Panc1 (cell line): ENCODE measurements around the gene JMJD1C. TPM values are rescaled to one million over a fixed set of nuclear protein-coding genes. Genes with fewer than 3 reads are reported as not detected.

Experiments
- ATAC-seq: fragments of 200-7000 bp; cut with Tn5 transposase; 2 replicates; pipeline ENCODE4 v1.9.1; 2020; ENCODE audit warnings: mild to moderate bottlenecking, moderate library complexity
- BruUV-seq: library from RNA; stranded (reverse); fragments of 400-500 nt; replicated peaks from 2 replicates; lab custom pipeline; 2021; lab: Mats Ljungman, UMichigan
- CTCF ChIA-PET: fragments of 300-600 bp; sonication (Branson Sonifier 250); formaldehyde crosslinking; loops from one replicate; lab custom pipeline; 2022; ENCODE audit warnings: antibody characterized with exemption; lab: Charles Lee
- POLR2A ChIA-PET: fragments of 300-600 bp; sonication (Branson Sonifier 250); formaldehyde crosslinking; loops from one replicate; lab custom pipeline; 2022; ENCODE audit warnings: antibody characterized with exemption; lab: Charles Lee
- DNase-seq: peaks from one replicate; pipeline ENCODE4 v3.0.0-alpha.2; 2010; ENCODE audit warnings: low read depth, low spot score
- H3K27ac ChIP-seq: 2 replicates; pipeline ENCODE4 v1.5.1; 2011; ENCODE audit warnings: mild to moderate bottlenecking, low read length, inconsistent platforms
- H3K27me3 ChIP-seq: fragments of 200-500 bp; sonication (Bioruptor generic); 2 replicates; pipeline ENCODE4 v1.6.0; 2014; ENCODE audit warnings: low read length, inconsistent platforms; ENCODE audit not compliant: control insufficient read depth, insufficient read depth
- H3K36me3 ChIP-seq: fragments of 200-500 bp; sonication (Bioruptor generic); 2 replicates; pipeline ENCODE4 v1.5.1; 2014; ENCODE audit warnings: inconsistent platforms, mild to moderate bottlenecking, low read length, moderate library complexity; ENCODE audit not compliant: control insufficient read depth, insufficient read depth
- H3K4me1 ChIP-seq: 2 replicates; pipeline ENCODE4 v1.5.1; 2011; ENCODE audit warnings: inconsistent platforms, mild to moderate bottlenecking, low read length, moderate library complexity; ENCODE audit not compliant: control insufficient read depth, insufficient read depth
- H3K4me3 ChIP-seq, 2 experiments: 2 replicates each; pipeline ENCODE4 v1.5.1; 2011 to 2012; ENCODE audit warnings: low read depth in 2 of 2, low read length in 2 of 2, mild to moderate bottlenecking in 2 of 2, inconsistent platforms in 1 of 2, moderate library complexity in 1 of 2
- H3K9me3 ChIP-seq: fragments of 200-500 bp; sonication (Bioruptor generic); 2 replicates; pipeline ENCODE4 v1.5.1; 2014; ENCODE audit warnings: low read depth, mild to moderate bottlenecking, inconsistent platforms, low read length, moderate library complexity; ENCODE audit not compliant: control insufficient read depth, insufficient read depth
- POLR2AphosphoS5 ChIP-seq: IDR thresholded peaks from 2 replicates; pipeline ENCODE4 v1.6.1; 2012; ENCODE audit warnings: mild to moderate bottlenecking, low read depth, low read length, moderate library complexity
- REST ChIP-seq, 2 experiments: IDR thresholded peaks; 2 replicates each; pipeline ENCODE4 v1.6.1; 2011 to 2012; ENCODE audit warnings: low read depth in 2 of 2, control low read depth in 1 of 2, low read length in 1 of 2, mild to moderate bottlenecking in 1 of 2, moderate library complexity in 1 of 2; ENCODE audit not compliant: insufficient read depth in 1 of 2
- SIN3A ChIP-seq: IDR thresholded peaks from 2 replicates; pipeline ENCODE4 v1.6.1; 2012; ENCODE audit warnings: low read depth, mild to moderate bottlenecking, low read length, moderate library complexity, borderline replicate concordance; ENCODE audit not compliant: insufficient read depth
- TCF7L2 ChIP-seq: IDR thresholded peaks from 2 replicates; pipeline ENCODE4 v1.6.1; 2011; ENCODE audit warnings: mild to moderate bottlenecking, low read depth, low read length, inconsistent platforms
- in situ Hi-C: cut with HindIII; loops from 2 replicates; pipeline ENCODE4 v1.10.0; 2016; ENCODE audit warnings: low sequenced_read_pairs, low pct_unique_long_range_greater_than_20kb
- intact Hi-C: fragments of 100-400 bp; cut with micrococcal nuclease; formaldehyde crosslinking; loops from one replicate; pipeline ENCODE4 v1.10.0; 2022; ENCODE audit not compliant: unreplicated experiment
- total RNA-seq: library from RNA; stranded (reverse); gene quantifications from one replicate; pipeline ENCODE4 v1.2.1, GENCODE V29; 2021; ENCODE audit not compliant: unreplicated experiment
- TF ChIP-seq, protein P1 (sequence below): fragments of 450-650 bp; IDR thresholded peaks from 2 replicates; pipeline ENCODE4 v1.5.1; 2017; ENCODE audit warnings: mild to moderate bottlenecking

The JMJD1C gene
- total RNA-seq, 1 experiment from 2014 or later, result 88.3 TPM

DNA sequence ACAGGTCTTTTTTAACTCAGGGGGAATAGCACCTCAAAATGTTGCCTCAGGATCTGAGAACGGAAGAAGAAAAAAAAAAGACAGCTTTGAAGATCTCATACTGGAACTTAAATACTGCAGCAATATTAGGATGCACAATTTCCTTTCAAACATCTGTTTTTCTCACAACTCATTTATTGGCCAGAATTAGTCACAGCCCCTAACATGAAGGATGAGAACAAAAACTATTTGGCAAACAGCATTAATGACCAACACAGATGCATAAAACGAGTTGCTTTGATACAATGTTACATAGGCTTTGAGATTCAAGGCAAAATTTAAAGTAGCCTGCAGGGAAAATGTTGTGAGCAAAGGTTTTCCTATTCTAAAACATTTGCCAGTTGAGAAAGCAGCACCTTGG, 36.5 kb downstream of the JMJD1C start:
- intact Hi-C loops (no loop called here), in situ Hi-C loops (no loop called here)
- H3K27ac ChIP-seq, result no peak overlapping the region
- H3K9me3 ChIP-seq, result no peaks in the 10 kb centered on the region
- no peaks in the 10 kb centered on the region for H3K36me3 ChIP-seq
- DNase-seq (no peak), ATAC-seq (no peak)
- ChIA-PET POLR2A (no interaction called here), CTCF (no interaction called here)
- H3K27me3 ChIP-seq, result no peaks in the 10 kb centered on the region
- H3K4me3 ChIP-seq, result no peak overlapping the region
- TF ChIP-seq, protein P1, sequence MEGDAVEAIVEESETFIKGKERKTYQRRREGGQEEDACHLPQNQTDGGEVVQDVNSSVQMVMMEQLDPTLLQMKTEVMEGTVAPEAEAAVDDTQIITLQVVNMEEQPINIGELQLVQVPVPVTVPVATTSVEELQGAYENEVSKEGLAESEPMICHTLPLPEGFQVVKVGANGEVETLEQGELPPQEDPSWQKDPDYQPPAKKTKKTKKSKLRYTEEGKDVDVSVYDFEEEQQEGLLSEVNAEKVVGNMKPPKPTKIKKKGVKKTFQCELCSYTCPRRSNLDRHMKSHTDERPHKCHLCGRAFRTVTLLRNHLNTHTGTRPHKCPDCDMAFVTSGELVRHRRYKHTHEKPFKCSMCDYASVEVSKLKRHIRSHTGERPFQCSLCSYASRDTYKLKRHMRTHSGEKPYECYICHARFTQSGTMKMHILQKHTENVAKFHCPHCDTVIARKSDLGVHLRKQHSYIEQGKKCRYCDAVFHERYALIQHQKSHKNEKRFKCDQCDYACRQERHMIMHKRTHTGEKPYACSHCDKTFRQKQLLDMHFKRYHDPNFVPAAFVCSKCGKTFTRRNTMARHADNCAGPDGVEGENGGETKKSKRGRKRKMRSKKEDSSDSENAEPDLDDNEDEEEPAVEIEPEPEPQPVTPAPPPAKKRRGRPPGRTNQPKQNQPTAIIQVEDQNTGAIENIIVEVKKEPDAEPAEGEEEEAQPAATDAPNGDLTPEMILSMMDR, result no peak
- TF ChIP-seq POLR2AphosphoS5 (no peak), TCF7L2 (no peak), REST (IDR thresholded peaks at IDR 0.05; ENCODE audit: insufficient read depth in 1 of 2, low read depth in 2 of 2, low read length in 1 of 2) (no peak), SIN3A (no peak)
- no TSS peak for BruUV-seq
- peaks cover 14% of the 10 kb centered on the region; the same call in 1 of the 2 replicates for H3K4me1 ChIP-seq

DNA sequence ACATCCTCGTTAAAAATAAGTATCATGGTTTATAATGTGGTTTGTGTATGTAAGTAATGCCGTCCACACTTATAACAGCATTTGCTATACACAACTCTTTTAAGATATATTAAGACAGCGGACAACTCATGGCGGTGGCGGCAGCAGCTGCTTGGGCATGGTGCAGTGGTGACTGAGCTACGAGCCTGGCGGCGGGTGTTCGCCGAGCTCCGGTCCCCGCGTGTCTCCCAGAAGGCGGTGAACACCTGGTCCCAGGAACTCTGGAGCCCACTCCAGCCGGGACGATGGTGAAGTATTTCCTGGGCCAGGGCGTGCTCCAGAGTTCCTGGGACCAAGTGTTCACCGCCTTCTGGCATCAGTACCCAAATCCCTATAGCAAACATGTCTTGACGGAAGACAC, 38.8 kb downstream of the JMJD1C start:
- DNase-seq (no peak), ATAC-seq (no peak)
- in situ Hi-C loops (no loop called here), intact Hi-C loops (no loop called here)
- no peaks in the 10 kb centered on the region for H3K9me3 ChIP-seq
- TF ChIP-seq SIN3A, result no peak
- TF ChIP-seq, protein P1, result no peak
- no peak for TF ChIP-seq TCF7L2
- no peak for TF ChIP-seq POLR2AphosphoS5
- no peak for TF ChIP-seq REST (IDR thresholded peaks at IDR 0.05; ENCODE audit: insufficient read depth in 1 of 2, low read depth in 2 of 2, low read length in 1 of 2)
- BruUV-seq, result no TSS peak
- POLR2A ChIA-PET, result no interaction called here
- H3K27me3 ChIP-seq, result no peaks in the 10 kb centered on the region
- no peak overlapping the region for H3K4me3 ChIP-seq
- no peak overlapping the region for H3K27ac ChIP-seq
- no peaks in the 10 kb centered on the region for H3K36me3 ChIP-seq
- H3K4me1 ChIP-seq, result peaks cover 14% of the 10 kb centered on the region; the same call in 1 of the 2 replicates
- CTCF ChIA-PET, result no interaction called here
